ENCODE results near the gene CACNB2. TPM values are rescaled to one million over a fixed set of nuclear protein-coding genes. Genes with fewer than 3 reads are reported as not detected.

CACNB2 gene
- 0.96 TPM for total RNA-seq

GRCh38 chr10:18140149-18140956 lies at the start of gene CACNB2:
TSS of gene CACNB2 (plus strand) at chr10:18140424.
- Histone ChIP-seq H3K4me1 (peaks cover 0 to 10% of the 10 kb centered on the region in 2 donors), H3K4me3 (peak within 1 kb of the TSS; percentile 67 to 69), H3K27me3 (no peaks in the 10 kb centered on the region), H3K9me3 (no peaks in the 10 kb centered on the region), H3K27ac (peak within 1 kb of the TSS; percentile 80 to 82), H3K36me3 (no peaks in the 10 kb centered on the region)
- intact Hi-C loops (cut with DNase I), result loop anchor here (1.0 to 5.0 kb wide), 5 partner anchors 18 to 516 kb away; no protein-coding TSS in a partner anchor
- no peak for TF ChIP-seq CTCF (IDR thresholded peaks at IDR 0.05)
- DNase-seq (ENCODE audit: low spot score in 2 of 2), result peak in 1 of 2 donors; percentile 84

- no peak overlapping the region for H3K27ac ChIP-seq
- no peak overlapping the region for H3K4me3 ChIP-seq
- no peak for TF ChIP-seq CTCF (IDR thresholded peaks at IDR 0.05)
- H3K27me3 ChIP-seq, result no peaks in the 10 kb centered on the region
- intact Hi-C loops (cut with DNase I), result no loop called here
- H3K4me1 ChIP-seq, result no peaks in the 10 kb centered on the region
- H3K9me3 ChIP-seq, result no peaks in the 10 kb centered on the region
- H3K36me3 ChIP-seq, result no peaks in the 10 kb centered on the region
- DNase-seq (ENCODE audit: low spot score in 2 of 2), result no peak
Measured at GRCh38 chr10:18094332-18094731, 45.9 kb upstream of the CACNB2 start.

GRCh38 chr10:18094793-18095192 lies 45.4 kb upstream of the CACNB2 start:
- no peak overlapping the region for H3K27ac ChIP-seq
- no peaks in the 10 kb centered on the region for H3K4me1 ChIP-seq
- no peak for DNase-seq (ENCODE audit: low spot score in 2 of 2)
- no peak for TF ChIP-seq CTCF (IDR thresholded peaks at IDR 0.05)
- intact Hi-C loops (cut with DNase I), result no loop called here
- H3K36me3 ChIP-seq, result no peaks in the 10 kb centered on the region
- H3K4me3 ChIP-seq, result no peak overlapping the region
- H3K9me3 ChIP-seq, result no peaks in the 10 kb centered on the region
- no peaks in the 10 kb centered on the region for H3K27me3 ChIP-seq

- Histone ChIP-seq H3K4me1 (no peaks in the 10 kb centered on the region), H3K36me3 (no peaks in the 10 kb centered on the region), H3K27ac (no peak overlapping the region), H3K9me3 (no peaks in the 10 kb centered on the region), H3K27me3 (no peaks in the 10 kb centered on the region), H3K4me3 (no peak overlapping the region)
- intact Hi-C loops (cut with DNase I), result no loop called here
- no peak for TF ChIP-seq CTCF (IDR thresholded peaks at IDR 0.05)
- DNase-seq (ENCODE audit: low spot score in 2 of 2), result no peak
Measured at GRCh38 chr10:18097524-18097923, 42.7 kb upstream of the CACNB2 start.

- DNase-seq (ENCODE audit: low spot score in 2 of 2), result no peak
- Histone ChIP-seq H3K4me1 (no peaks in the 10 kb centered on the region), H3K4me3 (no peak overlapping the region), H3K9me3 (no peaks in the 10 kb centered on the region), H3K27me3 (no peaks in the 10 kb centered on the region), H3K27ac (no peak overlapping the region), H3K36me3 (no peaks in the 10 kb centered on the region)
- intact Hi-C loops (cut with DNase I), result no loop called here
- no peak for TF ChIP-seq CTCF (IDR thresholded peaks at IDR 0.05)
Measured at GRCh38 chr10:18098201-18098600, 42.0 kb upstream of the CACNB2 start.

Measured in ascending aorta (tissue), 2 donors.